ENCODE measurements around the gene CATSPERZ.

Gene CATSPERZ

DNA sequence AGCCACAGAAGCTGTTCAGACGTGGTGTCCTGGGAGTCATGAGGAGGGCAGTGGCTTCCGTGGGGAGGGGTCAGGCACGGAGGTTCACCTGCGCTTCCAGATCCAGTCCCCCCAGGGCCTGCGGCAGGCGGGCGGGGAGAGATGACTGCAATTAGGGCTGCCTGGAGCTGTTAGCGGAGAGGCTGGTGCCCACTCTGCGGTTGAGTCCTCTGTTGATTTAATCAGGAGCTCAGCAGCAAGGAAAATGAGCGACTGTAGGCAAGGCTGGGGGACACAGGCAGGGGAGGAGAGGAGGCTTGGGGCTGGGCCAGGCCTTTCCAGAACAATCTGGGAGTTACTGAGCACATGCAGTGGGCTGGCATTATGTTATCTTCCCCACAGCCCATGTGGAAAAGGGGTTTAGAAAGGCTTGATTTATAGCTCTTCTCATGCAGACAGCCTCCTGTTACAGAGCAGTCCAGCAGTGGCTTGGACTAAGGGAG, 35.7 kb upstream of the CATSPERZ start:
- no peak for DNase-seq (ENCODE audit: low read depth)

DNA sequence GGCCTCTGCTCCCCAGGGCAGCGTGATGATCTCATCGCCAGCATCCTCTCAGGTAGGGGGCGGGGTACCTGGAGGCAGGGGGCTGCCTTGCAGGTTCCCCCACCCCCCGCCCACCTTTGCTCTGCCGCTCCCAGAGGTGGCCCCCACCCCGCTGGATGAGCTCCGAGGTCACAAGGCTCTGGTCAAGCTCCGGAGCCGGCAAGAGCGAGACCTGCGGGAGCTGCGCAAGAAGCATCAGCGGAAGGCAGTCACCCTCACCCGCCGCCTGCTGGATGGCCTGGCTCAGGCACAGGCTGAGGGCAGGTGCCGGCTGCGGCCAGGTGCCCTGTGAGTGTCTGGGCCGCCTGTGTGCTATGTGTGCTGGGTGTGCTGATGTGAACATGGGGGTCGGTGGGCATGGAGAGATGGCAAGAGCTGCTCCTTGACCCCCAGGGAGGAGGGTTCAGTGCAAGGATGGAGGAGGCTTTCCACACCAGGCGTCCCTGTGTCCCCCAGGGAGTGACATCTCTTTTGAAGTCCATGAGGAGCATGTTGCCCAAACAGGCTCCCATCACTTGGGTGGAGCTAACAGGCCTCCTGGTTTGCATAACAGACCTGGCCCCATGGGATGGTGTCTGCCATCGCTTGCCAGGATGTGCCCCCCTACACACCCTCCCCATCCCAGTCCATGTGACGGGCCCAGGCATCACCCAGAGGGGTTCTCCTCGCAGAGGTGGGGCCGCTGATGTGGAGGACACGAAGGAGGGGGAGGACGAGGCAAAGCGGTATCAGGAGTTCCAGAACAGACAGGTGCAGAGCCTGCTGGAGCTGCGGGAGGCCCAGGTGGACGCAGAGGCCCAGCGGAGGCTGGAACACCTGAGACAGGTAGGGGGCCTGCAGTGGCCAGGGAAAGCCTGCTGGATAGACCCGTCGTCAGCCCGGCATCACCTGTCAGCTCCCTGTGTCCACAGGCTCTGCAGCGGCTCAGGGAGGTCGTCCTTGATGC, 34.7 kb upstream of the CATSPERZ start:
- no peak for DNase-seq (ENCODE audit: low read depth)

DNA sequence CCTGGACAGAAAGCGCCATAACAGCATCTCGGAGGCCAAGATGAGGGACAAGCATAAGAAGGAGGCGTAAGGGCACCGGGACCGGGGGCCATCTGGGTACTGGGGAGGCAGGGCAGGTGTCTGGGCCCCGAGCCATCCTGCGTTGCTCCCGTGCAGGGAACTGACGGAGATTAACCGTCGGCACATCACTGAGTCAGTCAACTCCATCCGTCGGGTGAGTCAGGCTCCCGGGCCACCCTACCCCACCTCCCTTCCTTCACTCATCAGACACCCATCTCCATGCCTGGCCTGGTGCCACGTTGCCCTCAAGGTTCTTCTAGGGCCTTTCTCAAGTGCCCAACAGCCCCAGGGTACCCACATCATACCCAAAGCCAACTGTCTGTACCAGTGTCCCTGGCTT, 33.8 kb upstream of the CATSPERZ start:
- peak; percentile 62 for DNase-seq (ENCODE audit: low read depth)

DNA sequence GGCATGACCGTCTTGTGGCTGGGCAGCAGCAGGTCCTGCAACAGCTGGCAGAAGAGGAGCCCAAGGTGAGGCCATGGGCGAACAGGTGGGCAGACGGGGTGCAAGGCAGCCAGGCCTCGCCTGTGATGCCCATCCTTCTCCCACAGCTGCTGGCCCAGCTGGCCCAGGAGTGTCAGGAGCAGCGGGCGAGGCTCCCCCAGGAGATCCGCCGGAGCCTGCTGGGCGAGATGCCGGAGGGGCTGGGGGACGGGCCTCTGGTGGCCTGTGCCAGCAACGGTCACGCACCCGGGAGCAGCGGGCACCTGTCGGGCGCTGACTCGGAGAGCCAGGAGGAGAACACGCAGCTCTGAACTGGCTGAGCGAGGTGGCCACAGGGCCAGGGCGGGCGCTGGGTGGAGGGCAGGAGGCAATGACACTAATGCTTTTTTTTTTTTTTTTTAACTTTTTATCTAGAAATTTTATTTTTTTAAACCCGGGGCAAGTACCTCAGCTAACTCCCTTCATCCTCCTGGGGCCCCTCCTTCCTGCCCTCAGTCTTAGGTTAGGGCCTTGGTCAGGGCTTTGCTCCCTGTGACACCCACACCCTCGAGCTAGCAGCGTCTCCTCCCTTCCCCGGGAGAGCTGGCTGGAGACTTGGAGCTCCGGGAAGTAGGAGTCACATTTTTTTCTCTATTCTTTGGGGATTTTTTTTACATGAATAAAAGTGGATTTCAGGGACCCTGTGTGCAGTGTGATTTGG, 32.8 kb upstream of the CATSPERZ start:
- DNase-seq (ENCODE audit: low read depth): no peak

DNA sequence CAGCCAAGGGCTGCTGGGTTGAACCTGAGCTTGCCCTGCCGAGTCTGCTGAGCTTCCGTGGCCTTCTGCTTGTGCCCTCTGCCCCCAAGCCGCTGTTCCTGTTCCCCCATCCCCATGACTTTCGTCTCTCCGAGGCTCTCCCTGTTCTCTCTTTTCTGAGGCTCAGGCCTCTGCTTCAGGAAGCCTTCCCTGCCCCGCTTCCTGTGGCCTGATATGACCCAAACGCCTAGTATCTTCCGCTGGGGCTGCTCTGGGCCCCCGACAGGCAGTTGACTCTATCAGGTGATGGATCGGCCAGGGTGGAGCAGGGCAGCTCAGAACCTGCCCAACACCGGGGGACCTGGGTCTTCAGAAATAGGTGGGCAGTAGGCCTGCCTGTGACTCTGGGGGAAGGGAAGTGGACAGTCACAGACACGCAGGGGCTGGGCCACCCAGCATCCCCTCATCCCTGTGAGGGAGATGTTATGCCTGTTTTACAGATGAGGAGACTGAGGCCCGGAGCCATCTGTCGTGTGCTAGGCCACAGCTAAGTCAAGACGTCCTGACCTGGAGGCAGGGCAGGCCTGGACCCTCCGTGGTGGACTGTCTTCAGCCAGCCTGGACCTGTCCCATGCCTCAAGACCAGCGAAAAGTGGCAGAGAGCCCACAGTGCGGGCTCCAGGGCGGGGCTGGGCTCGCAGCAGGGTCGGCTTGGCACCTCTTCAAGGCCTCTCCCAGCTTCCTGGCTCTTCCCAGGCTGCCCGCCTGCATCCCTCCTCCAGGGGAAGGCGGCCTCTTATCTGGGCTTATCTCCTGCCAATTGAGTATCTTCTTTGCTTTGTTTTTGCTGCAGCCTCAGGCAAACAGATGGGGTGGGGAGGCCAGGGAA, 31.9 kb upstream of the CATSPERZ start:
- DNase-seq (ENCODE audit: low read depth): peak; percentile 43

DNA sequence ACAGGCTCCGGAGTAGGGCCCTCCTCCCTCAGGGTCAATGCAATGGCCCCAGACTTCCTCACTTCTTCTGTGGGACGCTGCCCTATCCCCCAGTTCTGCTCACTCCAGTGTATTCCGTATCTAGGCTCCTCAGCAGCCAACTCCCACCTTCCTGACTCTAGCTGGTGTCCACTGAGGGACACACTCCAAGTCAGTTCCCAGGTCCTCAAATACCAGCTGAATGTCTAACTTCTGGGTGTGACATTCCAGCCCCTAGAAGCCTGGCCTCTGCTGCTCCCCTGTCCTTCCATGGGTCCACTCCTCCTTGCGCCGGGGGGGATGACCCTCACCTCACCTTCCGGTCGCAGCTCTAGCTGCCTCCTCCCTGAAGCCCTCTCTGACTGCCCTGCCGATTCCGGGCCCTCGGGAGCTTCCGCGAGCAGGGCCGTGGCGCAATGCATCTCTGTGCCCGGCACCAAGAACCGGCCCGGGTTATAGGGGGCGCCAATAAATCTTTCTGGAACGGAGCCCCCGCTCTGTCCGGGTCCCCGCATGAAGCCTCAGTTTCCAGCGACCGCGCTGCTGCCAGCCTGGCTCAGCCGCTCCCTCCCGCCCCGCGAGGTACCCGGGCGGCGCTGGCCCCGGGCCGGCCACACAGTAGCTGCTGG, 31.1 kb upstream of the CATSPERZ start:
- peak; percentile 58 for DNase-seq (ENCODE audit: low read depth)

DNA sequence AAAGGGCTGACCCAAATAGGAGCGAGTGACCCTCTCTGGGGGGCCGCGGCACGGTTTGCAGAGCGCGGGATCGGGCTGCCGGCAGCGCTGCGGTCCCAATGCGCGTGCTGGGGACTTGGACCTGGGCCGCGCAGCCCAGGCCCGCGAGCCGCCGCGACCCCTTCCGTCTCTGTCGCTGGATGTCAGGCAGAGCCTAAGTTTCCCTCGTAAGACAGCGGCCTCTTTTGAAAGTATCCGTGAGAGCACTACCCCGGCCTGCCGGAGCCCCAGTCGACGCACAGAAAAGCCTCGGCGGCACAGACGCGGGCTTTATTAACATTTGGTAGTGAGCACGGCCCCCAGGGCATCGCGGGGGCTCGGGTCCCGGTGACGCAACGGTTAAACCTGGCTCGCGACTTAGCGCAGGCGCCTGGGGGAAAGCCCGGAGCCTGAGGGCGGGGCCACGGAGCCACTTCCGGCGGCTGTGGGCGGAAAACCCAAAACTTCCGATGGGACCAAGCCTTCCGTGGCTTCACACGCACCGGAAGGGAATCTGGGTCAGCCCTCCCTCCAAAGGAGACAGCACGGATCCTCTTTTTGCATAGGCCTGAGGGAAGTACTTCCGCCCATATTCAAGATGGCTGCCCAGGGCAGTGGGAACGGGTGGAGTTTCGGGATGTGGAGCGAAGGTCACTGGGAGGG, 30.5 kb upstream of the CATSPERZ start:
- peak; percentile 100 for DNase-seq (ENCODE audit: low read depth)

DNA sequence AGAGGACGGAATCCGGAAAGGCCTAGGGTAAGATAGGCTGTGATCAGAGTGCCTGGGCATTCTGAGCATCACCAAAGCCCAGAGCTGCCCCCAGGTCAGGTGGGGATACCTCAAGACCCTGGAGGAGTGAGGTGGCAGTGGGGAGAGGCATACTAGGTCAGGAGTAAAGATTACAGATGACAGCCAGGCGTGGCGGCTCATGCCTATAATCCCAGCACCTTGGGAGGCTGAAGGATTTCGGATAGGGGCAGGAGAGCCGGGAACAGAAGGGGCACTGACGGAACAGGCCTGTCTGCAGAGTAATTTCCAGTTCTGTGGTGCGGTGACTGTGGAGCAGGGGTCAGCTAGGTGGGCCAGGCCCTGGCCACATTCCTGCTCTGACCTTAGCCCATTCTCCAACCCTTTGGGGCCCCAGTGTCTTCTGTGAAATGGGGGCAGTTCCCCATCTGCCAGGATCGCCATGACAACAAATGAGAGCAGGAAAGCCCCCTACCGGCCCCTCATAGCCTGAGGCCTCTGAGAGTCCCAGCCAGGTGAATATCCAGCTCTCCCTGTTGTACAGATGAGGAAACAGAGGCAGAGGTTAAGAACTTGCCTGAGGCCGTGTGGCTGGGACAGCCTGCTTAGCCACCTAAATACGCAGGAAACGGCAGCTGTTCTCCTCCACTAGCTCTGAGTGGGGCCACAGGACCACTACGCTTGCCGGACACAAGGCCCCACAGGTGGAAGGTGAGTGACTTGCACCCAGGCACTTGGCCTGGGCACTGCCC, 24.9 kb upstream of the CATSPERZ start:
- no peak for DNase-seq (ENCODE audit: low read depth)

DNA sequence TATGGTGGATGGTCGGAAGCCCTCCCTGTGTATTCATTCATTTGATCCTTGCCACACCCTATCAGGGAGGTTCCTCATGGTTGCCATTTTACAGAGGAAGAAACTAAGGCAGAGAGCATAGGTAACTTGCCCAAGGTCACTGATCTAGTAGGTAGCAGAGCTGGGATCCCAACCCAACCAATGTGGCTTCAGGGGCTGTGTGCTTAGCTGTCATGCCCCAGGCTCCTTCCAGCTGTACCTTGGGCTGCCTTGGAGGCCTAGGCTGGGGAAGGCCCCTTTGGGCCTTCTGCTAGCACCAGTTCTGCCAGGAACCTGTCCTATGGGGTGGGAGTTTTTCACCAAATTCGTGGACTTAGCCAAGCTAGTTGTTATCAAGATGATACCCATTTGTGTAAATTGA, 24.3 kb upstream of the CATSPERZ start:
- no peak for DNase-seq (ENCODE audit: low read depth)

DNA sequence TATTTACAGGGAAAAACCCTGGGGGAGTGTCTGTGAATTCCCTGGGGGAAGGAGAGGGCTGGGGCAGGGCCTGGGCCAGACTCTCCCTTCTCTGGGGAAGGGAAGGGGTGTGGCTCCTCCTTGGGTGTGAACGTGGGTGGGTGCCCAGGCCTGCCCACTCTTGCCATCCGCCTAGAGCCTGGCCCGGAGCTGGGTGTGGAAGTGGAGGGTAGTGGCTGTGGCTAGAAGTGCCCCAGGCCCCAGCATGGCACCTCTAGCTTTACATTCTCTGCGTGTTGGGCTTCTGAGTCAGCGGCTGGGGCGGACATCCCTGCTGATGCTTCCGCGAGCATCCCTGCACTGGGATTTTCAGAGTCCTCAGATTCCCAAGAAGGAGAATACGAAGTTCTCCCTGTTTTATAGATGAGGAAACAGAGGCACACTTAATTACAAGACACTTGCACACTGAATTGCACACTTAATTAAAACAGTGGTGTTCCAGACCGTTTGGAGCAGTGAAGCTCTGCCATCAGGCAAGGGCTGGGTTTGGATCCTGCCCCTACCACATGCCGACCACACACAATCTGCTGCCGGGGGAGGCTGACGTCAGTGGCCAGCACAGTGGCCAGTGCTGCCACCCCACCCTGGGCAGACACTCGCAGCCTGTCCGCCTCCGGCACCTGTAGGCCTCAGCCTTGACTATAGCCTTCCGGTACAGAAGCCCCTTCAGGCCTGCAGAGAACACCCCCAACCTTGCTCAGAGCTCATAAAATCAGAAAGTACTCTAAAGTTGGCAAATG, 23.3 kb upstream of the CATSPERZ start:
- no peak for DNase-seq (ENCODE audit: low read depth)

DNA sequence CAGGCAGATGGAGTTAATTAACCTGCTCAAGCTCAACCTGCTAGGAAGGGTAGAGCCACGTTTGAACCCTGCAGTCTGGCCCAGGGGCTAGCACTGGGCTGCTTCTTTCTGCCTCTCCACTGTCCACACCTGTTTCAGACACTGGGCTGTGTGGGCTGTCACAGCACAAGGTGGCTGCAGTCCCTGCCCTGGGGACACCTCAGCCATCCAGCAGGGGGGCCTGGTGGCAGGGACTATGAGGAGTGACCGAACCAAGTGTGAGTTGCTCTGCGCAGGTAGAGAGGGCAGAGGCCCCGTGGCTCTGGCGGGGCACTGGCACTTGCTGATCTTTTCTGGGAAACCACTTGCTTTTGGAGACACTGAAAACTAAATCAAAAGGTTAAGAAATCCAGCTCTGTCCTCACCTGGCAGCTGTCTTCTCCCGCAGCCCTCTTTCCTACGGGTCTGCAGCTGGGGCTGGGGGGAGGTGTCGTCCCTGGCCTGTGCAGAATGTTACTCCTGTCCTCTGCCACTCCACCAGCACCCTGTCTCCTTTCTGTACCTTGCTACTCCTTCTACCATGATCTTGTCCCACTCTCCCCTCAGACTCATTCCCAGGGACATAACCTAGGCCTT, 21.5 kb upstream of the CATSPERZ start:
- DNase-seq (ENCODE audit: low read depth): no peak

DNA sequence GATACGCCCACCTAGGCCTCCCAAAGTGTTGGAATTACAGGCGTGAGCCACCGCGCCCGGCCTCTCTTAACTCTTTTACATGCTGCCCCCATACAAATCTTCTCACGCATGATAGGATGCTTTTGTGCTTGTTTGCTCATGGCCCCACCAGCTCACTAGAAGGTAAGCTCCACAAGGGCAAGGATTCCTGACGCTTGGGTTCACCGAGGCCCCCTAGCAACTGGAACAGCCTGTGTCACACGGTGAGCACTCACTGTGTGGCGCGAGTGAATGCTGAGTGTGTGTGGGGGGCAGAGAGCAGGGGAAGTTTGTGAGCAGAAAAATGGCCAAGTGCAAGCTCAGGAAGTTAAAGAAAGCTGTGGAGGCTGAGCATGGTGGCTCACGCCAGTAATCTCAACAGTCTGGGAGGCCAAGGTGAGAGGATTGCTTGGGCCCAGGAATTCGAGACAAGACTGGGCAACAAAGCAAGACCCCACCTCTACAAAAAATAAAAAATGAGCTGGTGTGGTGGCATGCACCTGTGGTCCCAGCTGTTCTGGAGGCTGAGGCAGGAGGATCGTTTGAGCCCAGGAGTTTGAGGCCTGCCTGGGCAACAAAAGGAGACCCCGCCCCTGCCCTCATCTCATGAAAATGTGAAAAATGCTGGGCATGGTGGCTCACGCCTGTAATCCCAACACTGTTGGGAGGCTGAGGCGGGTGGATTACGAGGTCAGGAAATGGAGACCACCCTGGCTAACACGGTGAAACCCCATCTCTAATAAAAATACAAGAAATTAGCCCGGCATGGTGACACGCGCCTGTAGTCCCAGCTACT, 18.0 kb upstream of the CATSPERZ start:
- DNase-seq (ENCODE audit: low read depth): no peak

DNA sequence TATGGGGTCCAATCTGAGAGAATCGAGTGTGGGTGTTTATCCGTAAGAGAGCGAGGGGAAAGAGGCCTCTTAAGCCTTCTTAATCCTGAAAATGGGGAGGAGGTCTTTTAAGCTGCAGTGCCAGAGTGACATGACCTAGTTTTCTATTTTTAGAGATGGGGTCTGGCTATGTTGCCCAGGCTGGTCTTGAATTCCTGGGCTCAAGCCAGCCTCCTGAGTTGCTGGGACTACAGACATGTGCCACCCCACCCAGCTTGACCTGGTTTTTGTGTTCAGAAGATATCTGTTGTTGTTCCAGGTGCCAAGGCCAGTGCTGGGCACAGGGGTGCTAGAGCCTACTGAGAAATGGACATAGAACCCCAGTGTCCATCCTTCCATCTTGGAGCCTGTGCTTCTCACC, 17.1 kb upstream of the CATSPERZ start:
- no peak for DNase-seq (ENCODE audit: low read depth)

DNA sequence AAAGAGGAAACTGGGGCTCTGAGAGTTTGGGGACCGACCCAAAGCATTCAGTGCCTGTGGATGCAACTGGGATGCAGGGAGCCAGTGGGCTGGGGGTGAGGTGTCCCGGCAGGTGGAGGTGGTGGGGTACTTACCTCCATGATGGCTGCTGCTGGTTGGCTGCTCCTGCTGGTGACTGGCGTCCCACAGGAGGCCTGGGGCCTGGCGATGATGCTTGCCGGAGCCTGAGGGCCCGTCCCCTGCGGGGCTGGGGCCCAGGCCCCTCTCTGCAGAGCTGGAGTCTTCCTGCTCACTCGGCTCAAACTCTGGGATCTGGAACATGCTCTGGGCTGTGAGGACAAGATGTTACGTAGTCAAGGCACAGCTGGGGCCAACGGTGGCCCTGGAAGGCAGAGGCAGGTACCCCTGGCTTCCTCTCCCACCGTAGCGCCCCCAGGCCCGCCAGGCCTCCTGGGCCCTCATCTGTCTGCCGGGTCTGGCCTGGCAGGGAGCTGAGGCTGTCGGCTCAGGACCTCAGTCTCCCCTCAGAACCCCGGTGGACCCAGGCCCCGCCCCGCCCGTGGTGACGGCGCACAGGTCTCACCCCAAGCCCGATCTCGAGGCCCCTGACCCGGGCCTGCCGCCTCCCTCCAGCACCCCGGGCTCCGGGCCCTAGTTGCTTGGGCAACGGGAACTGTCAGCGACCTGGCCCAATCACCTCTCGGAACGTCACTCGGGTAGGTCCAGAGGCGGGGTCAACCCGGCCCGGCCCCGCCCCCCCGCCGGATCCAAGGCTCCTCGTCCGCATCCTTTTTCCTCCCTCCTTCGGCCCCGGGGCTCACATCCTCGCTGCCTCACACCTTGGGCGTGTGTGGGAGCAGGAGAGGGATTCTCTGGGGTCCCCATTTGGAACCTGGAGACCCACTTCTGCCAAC, 15.9 kb upstream of the CATSPERZ start, which contains the start of gene BAD:
BAD (minus strand) TSS at position 618 of the 914 bp plus-strand sequence; CDS start at position 321, 297 bp downstream.
- DNase-seq (ENCODE audit: low read depth): peak; percentile 92

DNA sequence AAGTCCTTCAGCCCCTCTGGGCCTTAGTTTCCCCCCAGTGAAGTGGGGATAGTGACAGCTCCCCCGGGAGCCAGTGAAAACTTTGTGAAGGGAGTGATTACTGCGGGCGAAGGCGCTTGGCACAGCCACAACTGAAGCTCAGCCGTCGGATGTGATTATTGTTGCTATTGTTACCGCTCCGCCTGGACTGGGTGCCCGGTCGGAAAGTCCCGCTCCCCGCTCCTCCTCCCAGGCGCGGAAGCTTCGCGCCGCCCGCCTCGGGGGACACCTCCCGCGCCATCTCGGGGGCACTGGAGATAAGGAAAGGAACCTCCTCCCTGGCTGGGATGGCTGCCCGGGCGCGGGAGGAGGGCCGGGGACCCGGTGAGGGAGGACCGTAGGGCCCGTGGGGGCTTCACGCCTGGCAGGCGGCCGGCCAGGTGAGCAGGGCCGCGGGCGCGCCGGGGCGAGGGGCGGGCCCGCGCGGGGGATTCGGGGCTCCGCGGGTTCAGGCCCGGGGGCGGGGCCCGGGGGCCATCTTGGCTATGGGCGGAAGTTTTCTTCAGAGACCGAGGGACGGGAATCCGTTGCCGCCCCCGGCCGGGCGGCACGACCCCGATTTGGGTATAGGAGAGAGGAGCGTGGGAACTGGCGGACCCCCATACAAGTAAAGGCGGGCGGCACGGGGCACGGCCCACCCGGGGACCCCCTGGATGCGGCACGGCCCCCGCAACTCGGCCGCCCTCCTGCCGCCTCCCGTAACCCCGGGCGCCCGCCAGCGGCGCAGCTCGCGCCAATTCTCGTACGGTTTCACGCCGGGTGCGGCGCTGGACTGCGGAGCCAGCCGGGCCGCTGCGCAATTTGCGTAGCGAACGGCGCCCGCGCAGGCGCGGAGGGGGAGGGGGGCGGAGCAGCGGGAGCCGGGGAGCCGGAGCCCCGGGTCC, 14.9 kb upstream of the CATSPERZ start, which contains the start of gene GPR137:
GPR137 (plus strand) TSS at position 887 of the 923 bp plus-strand sequence. CDS start 677 bp downstream, outside the sequence.
- DNase-seq (ENCODE audit: low read depth): peak; percentile 63

Measured in iris pigment epithelial cell (primary cell).